ENCODE data around the gene APOL2. TPM values are rescaled to one million over a fixed set of nuclear protein-coding genes. Genes with fewer than 3 reads are reported as not detected.

APOL2 gene
- total and polyA plus RNA-seq, 10 of the 15 experiments (the other 5 are each of a cell fraction or from before 2014, with no cell fraction given), result 4.4 to 39.9 (median 25.0) TPM

- Histone ChIP-seq H3K27ac (ENCODE audit: control insufficient read depth, insufficient read depth) (no peak overlapping the region), H3K27me3 (replicated peaks in 1 of 2; ENCODE audit: control insufficient read depth in 2 of 2, insufficient read depth in 2 of 2, low read length in 1 of 2) (no peaks in the 10 kb centered on the region), H3K9me3 (replicated peaks; ENCODE audit: control insufficient read depth, insufficient read depth, low read length) (no peaks in the 10 kb centered on the region), H4K20me1 (ENCODE audit: control insufficient read depth, insufficient read depth) (no peaks in the 10 kb centered on the region), H3K4me1 (ENCODE audit: control insufficient read depth, insufficient read depth, low read length) (no peaks in the 10 kb centered on the region), H3K9ac (ENCODE audit: control insufficient read depth, insufficient read depth, low read length) (no peak overlapping the region), H2AFZ (ENCODE audit: control insufficient read depth, low read depth, low read length) (no peak overlapping the region), H3K36me3 (ENCODE audit: control insufficient read depth in 2 of 2, insufficient read depth in 2 of 2, low read length in 1 of 2) (peaks cover 3 to 10% of the 10 kb centered on the region in 2 experiments), H3K79me2 (ENCODE audit: control insufficient read depth, insufficient read depth, low read length) (no peaks in the 10 kb centered on the region), H3K4me3 (no peak overlapping the region), H3K4me2 (ENCODE audit: control insufficient read depth, insufficient read depth) (no peak overlapping the region)
- TF ChIP-seq HDGF (IDR thresholded peaks at IDR 0.05) (no peak), ZNF687 (IDR thresholded peaks at IDR 0.05) (no peak), SUZ12 (IDR thresholded peaks at IDR 0.05; ENCODE audit: unreplicated experiment) (no peak), ZNF217 (IDR thresholded peaks at IDR 0.05) (no peak), KDM1A (IDR thresholded peaks at IDR 0.05; ENCODE audit: borderline replicate concordance) (no peak), CBFB (IDR thresholded peaks at IDR 0.05; ENCODE audit: low read depth) (no peak)
- ATAC-seq (no peak), DNase-seq (ENCODE audit: low read depth, low spot score) (no peak), FAIRE-seq (no peak)
- intact Hi-C loops (cut with micrococcal nuclease; ENCODE audit: unreplicated experiment), result no loop called here
- WGBS (ENCODE audit: insufficient coverage, insufficient replicate concordance, low lambda C conversion rate, missing lambda C conversion rate), result 62% methylated on average over 9 of the region's 9 CpGs
- in situ Hi-C loops (cut with MboI), result no loop called here
- RAD21 ChIA-PET (ENCODE audit: unreplicated experiment), result no interaction called here
- SMC1A ChIA-PET (ENCODE audit: uncharacterized antibody, unreplicated experiment), result no interaction called here
- CTCF ChIA-PET, result interaction anchor here (1.2 to 2.6 kb wide), 2 partner anchors 30 to 53 kb away, joined by 3 to 6 read pairs; no protein-coding TSS in a partner anchor
- BruUV-seq (replicated peaks), result no TSS peak
- POLR2A ChIA-PET, result interaction anchor here (0.6 kb wide), 1 partner anchor 33 kb away, joined by 3 read pairs; no protein-coding TSS in a partner anchor
Observed at GRCh38 chr22:36225333-36225922, 13.9 kb downstream of the APOL2 start.
